CD8-positive, alpha-beta memory T cell (primary cell): ENCODE results near the gene TMPRSS15. TPM values are rescaled to one million over a fixed set of nuclear protein-coding genes. Genes with fewer than 3 reads are reported as not detected.

Experiments
- CTCF ChIA-PET: fragments of 350-600 bp; sonication (Branson Sonifier 250); formaldehyde crosslinking; loops from one replicate; lab custom pipeline; 2021; ENCODE audit warnings: antibody characterized with exemption; lab: Charles Lee
- POLR2A ChIA-PET: fragments of 350-600 bp; sonication (Branson Sonifier 250); formaldehyde crosslinking; loops from one replicate; lab custom pipeline; 2021; ENCODE audit warnings: antibody characterized with exemption; lab: Charles Lee
- DNase-seq, 5 donors: peaks; one replicate each; pipeline versions ENCODE4 v3.0.0 to v3.0.0-alpha.2; 2020 to 2022; ENCODE audit warnings: mixed read lengths in 1 of 5
- H3K27ac ChIP-seq: one replicate; pipeline ENCODE4 v1.7.0; 2013; ENCODE audit warnings: low read depth, mild to moderate bottlenecking, low read length, moderate library complexity
- H3K27me3 ChIP-seq: 2 replicates; pipeline ENCODE4 v1.7.0; 2013; ENCODE audit warnings: low read length, mild to moderate bottlenecking; ENCODE audit not compliant: insufficient read depth, poor library complexity, severe bottlenecking
- H3K36me3 ChIP-seq: 2 replicates; pipeline ENCODE4 v1.7.0; 2013; ENCODE audit warnings: mild to moderate bottlenecking, low read length, moderate library complexity; ENCODE audit not compliant: insufficient read depth
- H3K4me1 ChIP-seq: 2 replicates; pipeline ENCODE4 v1.7.0; 2013; ENCODE audit warnings: mild to moderate bottlenecking, low read length, moderate library complexity; ENCODE audit not compliant: insufficient read depth
- H3K4me3 ChIP-seq: 2 replicates; pipeline ENCODE4 v1.7.0; 2013; ENCODE audit warnings: mild to moderate bottlenecking, low read length
- H3K9me3 ChIP-seq: 2 replicates; pipeline ENCODE4 v1.7.0; 2013; ENCODE audit warnings: mild to moderate bottlenecking, low read length
- H3K27ac Mint-ChIP-seq, 8 donors: one replicate each; pipeline ENCODE4 v1.8.0; 2020 to 2021; ENCODE audit warnings: mixed read lengths in 8 of 8, mild to moderate bottlenecking in 6 of 8, inconsistent platforms in 3 of 8, moderate library complexity in 3 of 8
- H3K27me3 Mint-ChIP-seq, 2 donors: one replicate each; pipeline ENCODE4 v1.8.0; 2020 to 2021; ENCODE audit warnings: mixed read lengths in 2 of 2, mild to moderate bottlenecking in 1 of 2, moderate library complexity in 1 of 2
- H3K36me3 Mint-ChIP-seq, 3 donors: one replicate each; pipeline ENCODE4 v1.8.0; 2020 to 2021; ENCODE audit warnings: mixed read lengths in 3 of 3, inconsistent platforms in 1 of 3, mild to moderate bottlenecking in 1 of 3
- H3K4me1 Mint-ChIP-seq, 3 donors: one replicate each; pipeline ENCODE4 v1.8.0; 2020 to 2021; ENCODE audit warnings: mixed read lengths in 3 of 3, inconsistent platforms in 1 of 3, mild to moderate bottlenecking in 1 of 3
- H3K4me3 Mint-ChIP-seq, 7 donors: one replicate each; pipeline ENCODE4 v1.8.0; 2020 to 2021; ENCODE audit warnings: mixed read lengths in 7 of 7, mild to moderate bottlenecking in 6 of 7, moderate library complexity in 4 of 7, inconsistent platforms in 2 of 7
- H3K9me3 Mint-ChIP-seq, 5 donors: one replicate each; pipeline ENCODE4 v1.8.0; 2020 to 2022; ENCODE audit warnings: mixed read lengths in 5 of 5, mild to moderate bottlenecking in 3 of 5, moderate library complexity in 2 of 5, inconsistent platforms in 1 of 5
- polyA plus RNA-seq: library from polyadenylated mRNA; unstranded; fragments of 300-500 nt; fragmentation: Illumina TruSeq; gene quantifications from one replicate; pipeline ENCODE4 v1.2.3, GENCODE V29; 2021
- total RNA-seq, 2 experiments: library from RNA; stranded (reverse); gene quantifications; one replicate each; pipeline ENCODE4 v1.2.3, GENCODE V29; 2021

TMPRSS15 gene
- total and polyA plus RNA-seq, 3 experiments from 2014 or later, result not detected

GRCh38 chr21:18222346-18222745, 181.2 kb downstream of the TMPRSS15 start:
- Histone ChIP-seq H3K4me1 (no peaks in the 10 kb centered on the region), H3K4me3 (no peak overlapping the region), H3K9me3 (no peaks in the 10 kb centered on the region), H3K27me3 (no peaks in the 10 kb centered on the region), H3K27ac (no peak overlapping the region), H3K36me3 (no peaks in the 10 kb centered on the region)
- no peak for DNase-seq
- ChIA-PET POLR2A (no interaction called here), CTCF (no interaction called here)
- H3K27ac Mint-ChIP-seq, result no peak overlapping the region
- H3K4me3 Mint-ChIP-seq, result no peak overlapping the region
- no peaks in the 10 kb centered on the region for H3K27me3 Mint-ChIP-seq
- peaks cover 24 to 40% (median 33%) of the 10 kb centered on the region in 5 donors for H3K9me3 Mint-ChIP-seq
- H3K36me3 Mint-ChIP-seq, result peaks cover 0 to 13% (median 2%) of the 10 kb centered on the region in 3 donors
- H3K4me1 Mint-ChIP-seq, result no peaks in the 10 kb centered on the region

- no peaks in the 10 kb centered on the region for H3K4me1 ChIP-seq
- Mint-ChIP-seq H3K4me3 (no peak overlapping the region), H3K27ac (no peak overlapping the region), H3K36me3 (peaks cover 0 to 13% (median 2%) of the 10 kb centered on the region in 3 donors), H3K4me1 (no peaks in the 10 kb centered on the region), H3K9me3 (peaks cover 32 to 49% (median 37%) of the 10 kb centered on the region in 5 donors), H3K27me3 (no peaks in the 10 kb centered on the region)
- ChIA-PET POLR2A (no interaction called here), CTCF (no interaction called here)
- no peak for DNase-seq
- no peaks in the 10 kb centered on the region for H3K36me3 ChIP-seq
- no peak overlapping the region for H3K27ac ChIP-seq
- H3K4me3 ChIP-seq, result no peak overlapping the region
- no peaks in the 10 kb centered on the region for H3K27me3 ChIP-seq
- no peaks in the 10 kb centered on the region for H3K9me3 ChIP-seq
Measured at GRCh38 chr21:18220498-18220897, 183.1 kb downstream of the TMPRSS15 start.

Other genes starting within 250 kb of the TMPRSS15 start
- gene CHODL, start 159.0 kb downstream of the TMPRSS15 start, total RNA-seq, result under 1 TPM in 1 of 2 experiments, not detected in 1; 0.22 TPM
- 0.59 TPM for gene CHODL, start 159.0 kb downstream of the TMPRSS15 start, polyA plus RNA-seq